ENCODE measurements around the gene LCNL1. TPM values are rescaled to one million over a fixed set of nuclear protein-coding genes. Genes with fewer than 3 reads are reported as not detected.

Gene LCNL1
- total RNA-seq, 2 donors from 2014 or later: 0.24 to 1.1 TPM

DNA sequence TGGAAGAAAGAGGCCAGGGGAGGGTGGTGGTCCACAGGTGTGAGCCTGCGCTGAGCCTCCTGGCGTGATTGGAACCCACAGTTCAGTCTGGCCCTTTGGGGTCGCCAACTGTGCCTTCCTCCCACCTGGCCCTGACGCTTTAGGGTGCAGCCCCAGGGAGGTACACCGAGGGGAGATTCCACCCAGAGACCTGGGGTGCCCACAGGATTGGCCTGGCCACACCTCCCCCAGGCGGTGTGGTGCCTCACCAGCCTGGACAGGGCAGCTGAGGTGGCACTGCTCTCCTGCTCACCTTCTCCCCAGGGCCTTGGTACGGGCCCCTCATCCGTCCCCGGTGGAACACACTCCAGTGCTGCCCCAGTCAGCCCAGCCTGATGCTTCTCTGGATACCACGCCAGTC lies 14.6 kb downstream of the LCNL1 start:
- TF ChIP-seq, protein P1, sequence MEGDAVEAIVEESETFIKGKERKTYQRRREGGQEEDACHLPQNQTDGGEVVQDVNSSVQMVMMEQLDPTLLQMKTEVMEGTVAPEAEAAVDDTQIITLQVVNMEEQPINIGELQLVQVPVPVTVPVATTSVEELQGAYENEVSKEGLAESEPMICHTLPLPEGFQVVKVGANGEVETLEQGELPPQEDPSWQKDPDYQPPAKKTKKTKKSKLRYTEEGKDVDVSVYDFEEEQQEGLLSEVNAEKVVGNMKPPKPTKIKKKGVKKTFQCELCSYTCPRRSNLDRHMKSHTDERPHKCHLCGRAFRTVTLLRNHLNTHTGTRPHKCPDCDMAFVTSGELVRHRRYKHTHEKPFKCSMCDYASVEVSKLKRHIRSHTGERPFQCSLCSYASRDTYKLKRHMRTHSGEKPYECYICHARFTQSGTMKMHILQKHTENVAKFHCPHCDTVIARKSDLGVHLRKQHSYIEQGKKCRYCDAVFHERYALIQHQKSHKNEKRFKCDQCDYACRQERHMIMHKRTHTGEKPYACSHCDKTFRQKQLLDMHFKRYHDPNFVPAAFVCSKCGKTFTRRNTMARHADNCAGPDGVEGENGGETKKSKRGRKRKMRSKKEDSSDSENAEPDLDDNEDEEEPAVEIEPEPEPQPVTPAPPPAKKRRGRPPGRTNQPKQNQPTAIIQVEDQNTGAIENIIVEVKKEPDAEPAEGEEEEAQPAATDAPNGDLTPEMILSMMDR (IDR thresholded peaks at IDR 0.05): no peak
- no peak for DNase-seq (ENCODE audit: low spot score)
- Histone ChIP-seq H3K27ac (no peak overlapping the region), H3K4me1 (peaks cover 0 to 48% of the 10 kb centered on the region in 2 donors), H3K4me3 (no peak overlapping the region), H3K27me3 (no peaks in the 10 kb centered on the region), H3K9me3 (no peaks in the 10 kb centered on the region), H3K36me3 (no peaks in the 10 kb centered on the region)

DNA sequence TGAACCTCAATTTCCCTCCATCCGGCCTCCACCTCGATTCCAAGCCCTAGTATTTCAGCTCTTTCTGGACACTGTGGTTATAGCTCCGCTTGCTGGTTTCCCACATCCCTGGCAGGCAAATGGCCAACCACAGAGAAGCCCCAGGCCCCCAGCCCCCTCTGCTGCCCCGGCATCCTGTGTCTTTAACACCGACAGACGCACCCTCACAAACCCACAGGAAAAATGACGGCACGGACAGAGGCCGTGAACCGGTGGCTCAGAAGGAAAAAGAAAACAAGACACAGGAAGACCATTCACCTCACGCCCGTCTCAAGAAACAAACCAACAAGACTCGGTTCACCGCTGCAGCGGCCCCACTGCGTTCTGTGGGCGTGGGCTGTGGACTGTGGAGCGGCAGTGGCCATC lies 15.0 kb downstream of the LCNL1 start:
- TF ChIP-seq, protein P1 (IDR thresholded peaks at IDR 0.05): peak in 1 of 2 donors; percentile 22
- no peak for DNase-seq (ENCODE audit: low spot score)
- H3K9me3 ChIP-seq: no peaks in the 10 kb centered on the region
- H3K4me3 ChIP-seq: no peak overlapping the region
- no peaks in the 10 kb centered on the region for H3K27me3 ChIP-seq
- no peaks in the 10 kb centered on the region for H3K36me3 ChIP-seq
- peaks cover 0 to 43% of the 10 kb centered on the region in 2 donors for H3K4me1 ChIP-seq
- H3K27ac ChIP-seq: no peak overlapping the region

DNA sequence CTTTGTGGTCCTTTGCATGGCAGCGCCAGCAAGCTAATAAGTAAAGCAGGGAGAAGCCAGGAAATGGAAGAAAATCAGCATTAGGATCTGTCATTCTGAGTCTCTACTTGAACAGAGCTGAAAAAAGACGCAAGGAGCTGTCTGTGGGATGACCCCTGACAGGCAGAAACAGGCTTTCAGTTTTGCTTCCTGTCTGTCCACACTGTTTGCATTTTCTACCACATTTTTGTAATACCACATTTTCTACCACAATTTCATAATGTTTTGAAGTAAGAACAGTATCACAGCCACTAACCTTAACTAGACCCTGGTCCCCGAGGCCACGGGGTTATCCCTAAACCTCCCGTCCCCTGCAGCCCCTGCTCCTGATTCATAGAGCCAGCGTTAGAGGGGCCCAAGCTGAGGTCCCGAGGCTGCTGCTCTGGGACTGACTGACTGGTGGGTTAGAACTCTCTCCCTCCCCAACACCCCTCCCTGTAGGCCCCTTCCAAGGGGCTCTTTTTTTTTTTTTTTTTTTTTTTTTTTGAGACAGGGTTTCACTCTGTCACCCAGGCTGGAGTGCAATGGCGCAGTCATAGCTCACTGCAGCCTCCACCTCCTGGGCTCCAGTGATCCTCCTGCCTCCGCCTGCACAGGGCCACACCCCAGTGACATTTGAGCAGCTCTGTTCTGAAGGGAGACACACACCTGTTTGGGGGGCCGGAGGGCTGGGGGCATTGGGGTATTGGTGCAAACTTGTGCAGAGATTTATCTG lies 17.6 kb downstream of the LCNL1 start:
- H3K4me3 ChIP-seq: no peak overlapping the region
- H3K27me3 ChIP-seq: no peaks in the 10 kb centered on the region
- H3K9me3 ChIP-seq: no peaks in the 10 kb centered on the region
- TF ChIP-seq, protein P1 (IDR thresholded peaks at IDR 0.05): no peak
- DNase-seq (ENCODE audit: low spot score): no peak
- H3K27ac ChIP-seq: no peak overlapping the region
- H3K36me3 ChIP-seq: no peaks in the 10 kb centered on the region
- H3K4me1 ChIP-seq: peaks cover 0 to 18% of the 10 kb centered on the region in 2 donors

GRCh38 chr9:137001857-137002645 lies 19.3 kb downstream of the LCNL1 start:
- no peak for DNase-seq (ENCODE audit: low spot score)
- H3K27me3 ChIP-seq: no peaks in the 10 kb centered on the region
- no peaks in the 10 kb centered on the region for H3K9me3 ChIP-seq
- no peak overlapping the region for H3K27ac ChIP-seq
- H3K4me3 ChIP-seq: no peak overlapping the region
- peaks cover 0 to 1% of the 10 kb centered on the region in 2 donors for H3K4me1 ChIP-seq
- TF ChIP-seq, protein P1 (IDR thresholded peaks at IDR 0.05): no peak
- H3K36me3 ChIP-seq: no peaks in the 10 kb centered on the region

GRCh38 chr9:137002646-137003041 lies 19.9 kb downstream of the LCNL1 start:
- no peaks in the 10 kb centered on the region for H3K9me3 ChIP-seq
- TF ChIP-seq, protein P1 (IDR thresholded peaks at IDR 0.05): no peak
- H3K4me3 ChIP-seq: no peak overlapping the region
- H3K27me3 ChIP-seq: no peaks in the 10 kb centered on the region
- H3K4me1 ChIP-seq: no peaks in the 10 kb centered on the region
- H3K27ac ChIP-seq: no peak overlapping the region
- DNase-seq (ENCODE audit: low spot score): no peak
- no peaks in the 10 kb centered on the region for H3K36me3 ChIP-seq

Data from right atrium auricular region (tissue), 2 donors.